NCI-H446 (cell line): ENCODE data around the gene ECSCR.
"Not testable (repeated sequence)": the region's sequence is repeated elsewhere in the genome, so short reads cannot be mapped to it uniquely, and the experiment has no call there.

Experiments used
- DNase-seq, 2 experiments: peaks; one replicate each; lab custom pipeline; 2025; lab: John Stamatoyannopoulos, UW

The ECSCR gene

GRCh38 chr5:139445325-139446170 is 17.0 kb downstream of the ECSCR start:
- DNase-seq: no peak

DNA sequence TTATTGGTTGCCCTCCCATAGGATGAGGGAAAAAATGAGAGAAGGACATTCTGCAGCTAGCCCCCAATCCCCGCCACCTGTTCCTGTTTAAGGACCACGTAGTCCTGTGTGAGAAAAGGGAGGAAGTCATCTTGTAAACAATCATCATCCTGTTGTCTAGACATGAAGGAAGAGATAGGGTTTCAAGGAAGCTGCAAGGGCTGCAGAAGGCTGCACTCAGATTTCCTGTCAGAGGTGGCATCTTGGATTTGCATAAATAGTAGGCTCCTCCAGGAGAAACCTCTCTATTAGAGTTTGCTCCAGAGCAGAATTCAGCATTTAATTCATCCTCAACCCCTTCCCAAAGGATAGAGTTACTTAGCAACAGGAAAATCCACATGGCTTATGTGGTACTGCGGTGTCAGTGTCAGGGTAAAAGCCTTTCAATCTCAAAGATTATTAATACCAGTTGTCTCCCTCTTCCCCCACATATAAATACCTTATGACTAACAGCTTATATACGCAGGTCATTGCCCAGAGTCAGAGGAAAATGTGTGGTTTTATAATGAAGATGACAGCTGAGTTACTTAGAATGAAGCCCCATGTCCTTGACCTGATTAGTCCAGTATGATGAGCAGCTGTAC is 18.6 kb downstream of the ECSCR start:
- no peak for DNase-seq

GRCh38 chr5:139440416-139440815 is 22.1 kb downstream of the ECSCR start:
- not testable (repeated sequence) for DNase-seq

GRCh38 chr5:139439013-139439903 is 23.3 kb downstream of the ECSCR start, which contains the start of gene DNAJC18:
Gene DNAJC18 (minus strand): TSS chr5:139439525. CDS start chr5:139439445, 80 bp downstream.
- peak; percentile 85 to 96 for DNase-seq

- DNase-seq: no peak
Measured at GRCh38 chr5:139438707-139439012, 23.9 kb downstream of the ECSCR start.

DNA sequence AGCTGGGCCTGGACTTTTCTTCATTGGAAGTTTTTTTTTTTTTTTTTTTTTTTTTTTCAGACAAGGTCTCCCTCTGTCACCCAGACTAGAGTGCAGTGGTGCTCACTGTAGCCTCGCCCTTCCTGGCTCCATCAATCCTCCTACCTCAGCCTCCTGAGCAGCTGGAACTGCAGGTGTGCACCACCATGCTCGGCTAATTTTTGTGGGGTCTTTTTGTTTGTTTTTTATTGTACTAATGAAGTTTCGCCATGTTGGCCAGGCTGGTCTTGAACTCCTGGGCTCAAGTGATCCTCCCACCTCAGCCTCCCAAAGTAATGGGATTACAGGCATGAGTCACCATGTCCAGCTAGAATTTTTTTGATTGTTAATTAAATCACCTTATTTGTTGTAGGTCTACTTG is 26.9 kb downstream of the ECSCR start:
- DNase-seq: no peak

GRCh38 chr5:139431706-139432105 is 30.8 kb downstream of the ECSCR start:
- DNase-seq: no peak

DNA sequence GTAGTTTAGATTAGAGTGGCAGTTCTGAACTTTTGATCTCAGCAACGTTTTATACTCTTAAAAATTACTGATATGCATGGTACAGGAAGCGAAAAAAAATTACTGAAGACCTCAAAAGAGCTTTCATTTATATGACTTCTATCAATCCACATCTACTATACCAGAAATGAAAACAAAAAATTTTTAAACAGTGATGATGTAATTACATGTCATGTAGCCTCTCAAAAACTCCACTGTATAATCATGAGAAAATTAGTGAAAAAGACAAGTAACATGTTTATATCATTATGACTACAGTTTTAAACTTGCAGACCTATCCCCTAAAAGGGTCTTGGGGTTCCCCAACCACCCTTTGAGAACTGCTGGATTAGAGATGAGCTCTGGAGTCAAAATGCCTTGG is 32.5 kb downstream of the ECSCR start:
- no peak for DNase-seq

GRCh38 chr5:139426203-139426885 is 36.2 kb downstream of the ECSCR start:
- DNase-seq: no peak

GRCh38 chr5:139425497-139425896 is 37.0 kb downstream of the ECSCR start:
- no peak for DNase-seq

DNA sequence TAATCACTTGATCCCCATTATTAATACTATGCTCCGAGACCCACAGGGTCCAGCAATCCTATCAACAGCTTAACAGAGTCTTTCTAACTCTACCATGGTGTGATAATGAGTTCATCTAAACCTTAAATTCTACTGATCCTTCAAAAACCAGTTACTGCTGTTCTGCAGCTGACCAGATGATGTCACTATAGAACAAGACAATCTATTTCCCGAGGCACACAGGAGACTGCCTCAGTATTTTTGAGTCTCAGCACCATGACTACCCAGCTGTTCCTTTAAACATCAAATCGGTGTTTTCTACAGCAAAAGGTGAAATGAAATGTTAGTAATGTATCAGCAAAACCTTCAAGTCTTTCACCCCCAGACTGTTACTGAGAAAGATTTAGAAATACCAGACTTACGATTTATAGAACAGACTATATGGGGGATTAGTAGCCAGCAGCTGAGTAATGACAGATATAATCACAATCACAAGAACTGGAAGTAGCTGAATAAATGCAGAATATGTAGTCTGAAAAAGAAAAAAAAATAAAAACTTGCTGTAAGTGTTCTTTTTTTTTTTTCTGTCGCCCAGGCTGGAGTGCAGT is 40.1 kb downstream of the ECSCR start:
- peak; percentile 51 to 71 for DNase-seq

DNA sequence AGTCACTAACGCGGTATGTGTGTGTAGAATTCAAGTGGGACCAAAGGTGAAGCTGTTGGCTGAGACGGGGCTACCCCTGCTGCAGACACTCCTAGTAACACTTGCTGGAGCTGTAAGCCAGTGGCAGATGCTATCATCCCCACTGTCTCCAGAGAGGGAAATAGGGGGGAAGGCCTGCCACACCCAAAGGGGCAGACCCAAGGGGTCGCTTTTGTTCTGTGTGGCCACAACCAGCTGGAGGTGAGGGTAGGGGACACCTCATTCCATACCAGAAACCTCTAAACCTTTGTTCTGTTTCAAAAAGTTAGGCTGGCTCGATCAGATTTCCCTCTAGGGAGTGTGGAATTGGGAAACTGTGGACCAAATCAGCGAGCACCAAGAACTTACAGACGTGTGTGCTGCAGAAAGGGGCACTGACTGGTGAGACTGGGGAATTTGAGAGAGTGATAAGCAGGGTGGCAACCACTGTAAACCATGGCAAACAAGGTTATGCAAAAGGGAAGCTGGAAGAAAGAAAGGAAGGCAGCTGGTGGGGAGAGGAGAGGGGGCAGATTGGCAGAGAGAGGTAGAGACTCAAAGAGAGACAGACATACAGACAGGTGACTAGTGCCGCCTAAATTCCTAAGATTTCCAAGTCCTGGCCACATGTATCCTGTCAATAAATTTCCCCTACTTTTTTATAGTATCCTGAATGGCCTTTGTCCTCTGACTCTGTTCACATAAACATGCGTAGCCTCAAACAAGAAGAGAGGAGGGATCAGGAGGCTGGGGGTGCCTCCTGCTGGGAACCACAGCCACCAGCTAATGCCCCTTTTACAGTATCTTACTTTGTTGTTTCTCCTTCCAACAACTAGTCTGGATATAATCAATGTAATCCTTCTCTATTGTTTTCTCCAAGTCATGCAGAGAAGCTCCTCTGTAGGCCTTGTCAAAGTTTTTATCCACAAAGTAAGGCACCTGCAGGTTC is 43.0 kb downstream of the ECSCR start:
- no peak for DNase-seq

GRCh38 chr5:139418793-139419192 is 43.8 kb downstream of the ECSCR start:
- no peak for DNase-seq

- peak; percentile 50 to 84 for DNase-seq
Measured at GRCh38 chr5:139417214-139417613, 45.3 kb downstream of the ECSCR start.

DNA sequence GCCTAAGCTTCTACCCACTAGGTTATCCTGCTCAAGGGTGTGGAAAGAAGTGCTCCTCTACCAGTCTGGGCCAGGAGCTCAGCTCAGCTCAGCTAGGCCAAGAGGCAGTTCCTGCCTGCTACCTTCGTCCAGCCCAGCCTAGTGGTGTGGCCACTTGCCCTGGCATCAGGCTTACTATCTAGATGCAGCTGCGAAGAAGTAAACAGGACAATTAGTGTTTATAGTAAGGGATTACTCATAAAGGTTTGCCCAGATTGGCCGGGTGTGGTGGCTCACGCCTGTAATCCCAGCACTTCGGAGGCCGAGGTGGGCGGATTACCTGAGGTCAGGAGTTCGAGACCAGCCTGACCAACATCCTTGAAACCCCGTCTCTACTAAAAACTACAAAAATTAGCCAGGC is 45.9 kb downstream of the ECSCR start:
- peak in 1 of 2 experiments; percentile 28 for DNase-seq

DNA sequence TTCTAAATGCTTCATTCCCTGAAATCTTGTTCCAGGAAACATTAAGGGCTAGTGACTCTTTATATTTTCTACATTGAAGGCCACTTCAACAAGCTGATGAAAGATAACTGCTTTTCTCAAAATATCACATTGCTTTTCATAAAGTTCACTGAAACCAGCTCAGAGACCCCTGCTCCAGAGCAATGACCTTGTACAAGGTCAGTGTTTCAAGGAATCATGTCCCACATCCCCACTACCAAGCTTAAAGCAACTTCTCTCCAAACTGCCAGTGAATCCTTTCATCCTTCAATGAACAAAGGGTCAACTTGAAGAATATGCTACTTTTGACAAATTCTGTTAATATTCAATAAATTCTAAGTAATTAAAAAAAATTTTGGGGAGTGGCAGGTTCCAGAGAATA is 46.7 kb downstream of the ECSCR start:
- no peak for DNase-seq

GRCh38 chr5:139415221-139415861 is 47.2 kb downstream of the ECSCR start:
- DNase-seq: peak in 1 of 2 experiments; percentile 88

GRCh38 chr5:139414581-139415130 is 47.9 kb downstream of the ECSCR start:
- DNase-seq: no peak

DNA sequence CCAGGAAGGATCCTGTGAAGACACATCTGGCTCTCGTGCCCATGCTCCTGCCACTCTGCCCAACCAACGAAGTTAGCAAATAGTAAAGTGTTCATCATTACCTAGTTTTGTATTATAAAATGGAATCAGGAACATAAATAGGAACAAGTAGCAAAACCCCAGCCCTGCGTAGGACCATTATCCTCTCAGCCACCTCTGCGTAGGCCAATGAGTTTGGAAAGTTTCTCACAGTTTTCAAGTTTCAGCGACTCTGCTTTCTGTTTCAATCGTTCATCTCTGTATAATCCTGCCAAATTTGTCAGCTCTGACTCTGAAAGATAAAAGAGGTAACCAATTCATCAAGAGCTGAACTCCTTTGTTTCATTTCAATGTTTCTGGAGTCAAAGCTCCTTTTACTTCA is 48.6 kb downstream of the ECSCR start:
- DNase-seq: no peak

DNA sequence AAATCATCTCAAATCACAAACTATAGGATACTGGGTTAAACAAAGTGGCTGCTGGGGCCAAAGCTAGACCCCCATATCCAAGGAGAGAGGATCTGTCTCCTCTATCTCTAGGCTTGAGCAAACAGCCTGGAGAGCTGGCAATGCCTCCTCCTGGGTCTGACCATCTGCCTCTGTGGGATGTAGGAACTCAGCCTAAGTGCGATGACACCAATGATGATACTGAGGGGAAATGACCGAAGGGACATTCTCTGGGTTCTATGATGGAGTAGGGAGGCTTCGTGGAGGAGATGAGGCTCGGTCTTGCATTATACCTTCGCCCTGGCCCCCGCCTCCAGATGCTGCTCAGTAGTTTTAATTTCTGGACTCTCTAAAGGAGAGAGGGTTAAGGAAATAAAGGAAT is 49.4 kb downstream of the ECSCR start:
- DNase-seq: peak in 1 of 2 experiments; percentile 20
